HG02623 (cell line): Measurements from ENCODE around the gene FBXW9.
"Not testable (repeated sequence)": the region's sequence is repeated elsewhere in the genome, so short reads cannot be mapped to it uniquely, and the experiment has no call there.

ENCODE experiments used
- ATAC-seq: cut with Tn5 transposase; IDR thresholded peaks from one replicate; pipeline ENCODE4 v1.9.1; 2021; ENCODE audit warnings: moderate library complexity; ENCODE audit not compliant: unreplicated experiment

Gene FBXW9

DNA sequence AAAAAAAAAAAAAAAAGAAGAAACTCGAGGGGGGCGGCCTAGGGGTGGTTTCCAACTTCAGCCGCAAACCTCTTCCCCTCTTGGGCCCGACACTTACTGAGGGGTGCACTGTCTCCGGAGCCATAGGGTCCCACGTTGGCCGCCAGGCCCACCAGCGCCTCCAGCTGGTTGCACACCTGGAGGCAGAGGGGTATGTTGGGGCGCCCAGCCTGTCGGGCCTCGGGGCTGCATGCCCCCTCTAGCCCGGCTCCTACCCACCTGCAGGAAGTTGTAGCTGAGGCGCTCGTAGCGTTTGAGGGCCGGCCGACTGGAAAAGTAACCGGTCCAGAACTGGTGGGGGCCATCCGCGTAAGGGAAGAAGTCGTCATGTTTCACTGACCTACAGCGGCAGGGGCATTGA is 38.5 kb downstream of the FBXW9 start:
- ATAC-seq, result no peak

- no peak for ATAC-seq
These were observed 39.4 kb downstream of the FBXW9 start for GRCh38 chr19:12656899-12657571.

- ATAC-seq, result no peak
These were observed 40.9 kb downstream of the FBXW9 start for GRCh38 chr19:12655546-12655945.

DNA sequence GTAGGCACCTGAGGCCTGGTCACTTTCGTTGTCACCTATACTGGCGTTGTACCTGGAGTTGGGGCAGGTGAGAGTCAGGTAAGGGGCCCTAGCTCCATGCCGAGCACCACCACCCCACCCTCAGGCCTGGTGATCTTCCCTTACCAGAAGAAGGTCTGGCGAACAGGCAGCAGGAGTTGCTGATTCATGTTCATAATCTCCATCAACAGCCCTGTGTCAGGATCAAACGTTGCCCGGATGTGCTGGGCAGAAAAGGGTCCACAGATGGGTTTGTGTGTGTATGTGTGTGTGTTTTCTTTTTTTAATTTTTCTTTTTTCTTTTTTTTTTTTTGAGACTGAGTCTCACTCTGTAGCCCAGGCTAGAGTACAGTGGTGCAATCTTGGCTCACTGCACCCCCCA is 44.2 kb downstream of the FBXW9 start:
- ATAC-seq, result no peak

DNA sequence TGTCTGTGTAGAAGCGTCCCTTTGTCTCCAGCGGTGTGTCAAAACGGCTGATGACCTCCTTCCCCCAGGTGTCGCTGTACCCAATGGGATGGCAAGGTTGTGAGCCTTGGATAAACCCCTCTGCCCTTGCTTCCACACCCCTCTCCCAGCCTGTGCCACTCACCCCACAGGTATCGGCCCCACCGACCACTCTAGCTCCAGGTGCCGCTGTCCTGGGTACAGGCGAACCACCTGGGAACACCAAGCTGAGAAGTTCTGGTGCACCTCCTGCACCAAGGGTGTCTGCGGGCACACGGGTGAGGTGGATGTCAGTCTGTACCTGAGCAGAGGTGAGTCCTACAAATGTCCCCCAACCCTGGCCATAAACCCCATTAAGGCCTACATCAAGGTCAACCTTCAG is 46.5 kb downstream of the FBXW9 start:
- no peak for ATAC-seq

- no peak for ATAC-seq
These were observed 48.3 kb downstream of the FBXW9 start for GRCh38 chr19:12648088-12648487.

DNA sequence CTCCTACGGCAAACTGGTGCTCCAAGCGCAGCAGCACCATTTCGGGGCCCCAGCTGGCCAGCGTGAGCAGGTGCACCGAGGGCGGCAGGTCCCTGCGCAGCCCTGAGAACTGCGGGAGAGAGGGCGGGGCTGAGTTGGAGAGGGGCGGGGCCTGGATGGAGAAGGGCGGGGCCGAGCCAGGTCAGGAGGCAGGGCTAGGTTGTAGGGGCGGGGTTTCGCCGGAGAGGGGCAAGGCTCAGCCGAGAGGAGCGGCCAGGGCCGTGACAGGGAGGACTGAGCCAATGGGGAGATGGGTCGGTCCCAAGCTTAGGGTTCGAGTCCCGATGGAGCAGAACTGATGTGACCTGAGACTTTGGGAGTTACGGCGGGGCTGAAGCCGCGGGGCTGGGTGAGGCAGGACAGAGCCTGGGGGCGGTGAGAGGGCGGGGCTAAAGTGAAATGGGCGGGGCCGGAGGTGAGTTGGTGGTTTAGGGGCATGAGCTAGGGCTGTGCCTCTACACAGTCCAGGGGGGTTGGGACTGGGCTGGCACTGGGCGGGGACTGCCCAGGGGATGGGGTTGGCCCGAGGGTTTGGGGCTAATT is 48.9 kb downstream of the FBXW9 start:
- ATAC-seq, result no peak

GRCh38 chr19:12647047-12647446 is 49.4 kb downstream of the FBXW9 start:
- ATAC-seq, result no peak

- no peak for ATAC-seq
These were observed 49.9 kb downstream of the FBXW9 start for GRCh38 chr19:12646551-12646950.

DNA sequence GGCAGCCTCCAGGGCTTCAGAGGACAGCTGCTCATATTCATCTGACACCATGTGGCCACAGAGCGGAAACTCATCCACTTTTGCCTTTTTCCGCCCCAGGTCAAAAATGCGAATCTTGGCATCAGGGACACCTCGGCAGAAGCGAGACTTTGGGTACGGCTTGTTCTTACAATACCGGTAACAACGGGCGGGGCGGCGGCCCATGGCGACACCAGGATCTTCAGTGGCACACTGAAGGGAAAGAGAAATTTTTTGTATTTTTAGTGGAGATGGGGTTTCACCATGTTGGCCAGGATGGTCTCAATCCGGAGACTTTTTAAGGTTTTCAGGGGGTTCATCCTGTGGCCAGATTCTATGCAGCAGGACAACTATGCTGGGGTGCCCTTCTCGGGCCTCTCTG is 52.7 kb downstream of the FBXW9 start:
- ATAC-seq, result not testable (repeated sequence)

DNA sequence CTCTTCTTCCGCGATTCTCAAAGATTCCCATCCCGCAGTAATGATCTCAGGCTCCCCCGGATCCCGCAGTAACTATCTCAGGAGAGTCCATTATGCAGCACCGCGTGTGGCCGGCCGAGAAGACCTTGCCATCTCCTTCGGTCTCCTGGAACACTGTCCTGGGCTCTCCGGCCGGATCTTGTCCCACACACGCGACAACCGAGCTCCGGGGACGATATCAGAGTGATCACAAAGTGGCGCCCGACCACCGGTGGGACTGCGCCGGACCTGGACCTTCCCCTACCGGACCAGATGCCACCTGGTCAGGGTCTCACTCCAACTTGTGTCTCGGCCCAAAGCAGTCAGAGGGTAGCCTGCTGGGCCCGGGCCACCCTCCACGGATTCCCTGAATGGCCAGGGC is 53.9 kb downstream of the FBXW9 start:
- no peak for ATAC-seq

DNA sequence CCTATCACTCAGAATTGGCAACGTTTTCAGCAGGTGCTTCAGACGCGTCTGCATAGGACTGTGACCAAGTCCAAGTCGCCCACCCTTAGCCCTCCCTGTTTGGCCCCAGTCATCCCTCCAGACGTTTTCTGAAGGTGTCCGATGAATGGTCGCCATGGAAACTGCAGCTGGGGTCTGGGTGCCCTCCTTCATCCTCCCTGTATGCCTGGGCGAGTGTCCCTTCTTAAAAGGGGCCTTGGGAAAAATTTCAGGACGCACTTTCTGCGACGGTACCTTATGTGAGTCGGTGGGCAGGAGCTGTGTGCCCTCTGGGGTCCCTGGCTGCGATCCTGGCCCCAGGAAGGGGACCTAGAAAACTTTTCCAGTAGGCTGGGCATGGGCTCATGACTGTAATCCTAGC is 55.0 kb downstream of the FBXW9 start:
- ATAC-seq, result no peak

GRCh38 chr19:12639901-12640613 is 56.4 kb downstream of the FBXW9 start:
- ATAC-seq, result no peak
